Esophagus muscularis mucosa (tissue), 3 donors: ENCODE measurements around the gene GARIN3.

Experiments used
- CTCF ChIP-seq, 3 experiments: fragments of 200-600 bp in 2 of 3; fragments of 450-650 bp in 1 of 3; sonication (generic) in 2 of 3; IDR thresholded peaks; one replicate each; pipeline ENCODE4 v1.5.1; 2017 to 2019; ENCODE audit warnings: antibody characterized with exemption in 3 of 3, mild to moderate bottlenecking in 2 of 3, moderate library complexity in 1 of 3
- POLR2A ChIP-seq: fragments of 450-650 bp; IDR thresholded peaks from one replicate; pipeline ENCODE4 v1.6.1; 2017; ENCODE audit warnings: antibody characterized with exemption, moderate library complexity, mild to moderate bottlenecking, low read depth
- POLR2AphosphoS5 ChIP-seq, 2 donors: sonication (generic); formaldehyde crosslinking; IDR thresholded peaks; one replicate each; pipeline ENCODE4 v1.6.1; 2017; ENCODE audit warnings: antibody characterized with exemption in 2 of 2

GRCh38 chr5:157115502-157115901, 50.6 kb downstream of the GARIN3 start:
- TF ChIP-seq CTCF (IDR thresholded peaks at IDR 0.05), result no peak
- no peak for TF ChIP-seq POLR2AphosphoS5 (IDR thresholded peaks at IDR 0.05)
- no peak for TF ChIP-seq POLR2A
